T-helper 1 cell treated with Interleukin-12 subunit alpha and Interleukin-12 subunit beta and Interleukin-4 antibody, amounts not matched to agents 30 ng/mL and 1 ng/mL, for 36 hours (primary cell): ENCODE results near the gene PKNOX1. TPM values are rescaled to one million over a fixed set of nuclear protein-coding genes. Genes with fewer than 3 reads are reported as not detected.
"Not testable (repeated sequence)": the region's sequence is repeated elsewhere in the genome, so short reads cannot be mapped to it uniquely, and the experiment has no call there.

Source experiments
- intact Hi-C: fragments of 100-400 bp; cut with micrococcal nuclease; formaldehyde crosslinking; loops from one replicate; pipeline ENCODE4 v1.15.1; 2024
- total RNA-seq: library from RNA; stranded (reverse); gene quantifications from 2 replicates; pipeline ENCODE4 v1.2.3, GENCODE V29; 2022

The PKNOX1 gene
- total RNA-seq, 1 donor from 2014 or later = 32.0 TPM

DNA sequence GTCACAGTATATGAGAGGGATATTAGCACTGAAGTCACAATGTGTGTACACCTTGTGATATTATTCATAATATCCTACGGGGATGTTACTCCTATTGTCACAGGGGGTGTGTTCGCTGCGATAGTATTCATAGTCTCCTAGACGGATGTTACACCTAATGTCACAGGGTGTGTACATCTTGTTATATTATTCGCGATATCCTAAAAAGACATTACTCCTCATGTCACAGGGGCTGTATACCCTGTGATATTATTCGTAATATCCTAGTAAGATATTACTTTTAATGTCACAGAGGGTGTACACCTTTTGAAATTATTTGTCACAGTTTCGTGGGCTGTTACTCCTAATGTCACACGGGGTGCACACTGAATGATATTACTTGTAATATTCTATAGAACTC, 23.2 kb upstream of the PKNOX1 start:
- intact Hi-C loops = not testable (repeated sequence)

DNA sequence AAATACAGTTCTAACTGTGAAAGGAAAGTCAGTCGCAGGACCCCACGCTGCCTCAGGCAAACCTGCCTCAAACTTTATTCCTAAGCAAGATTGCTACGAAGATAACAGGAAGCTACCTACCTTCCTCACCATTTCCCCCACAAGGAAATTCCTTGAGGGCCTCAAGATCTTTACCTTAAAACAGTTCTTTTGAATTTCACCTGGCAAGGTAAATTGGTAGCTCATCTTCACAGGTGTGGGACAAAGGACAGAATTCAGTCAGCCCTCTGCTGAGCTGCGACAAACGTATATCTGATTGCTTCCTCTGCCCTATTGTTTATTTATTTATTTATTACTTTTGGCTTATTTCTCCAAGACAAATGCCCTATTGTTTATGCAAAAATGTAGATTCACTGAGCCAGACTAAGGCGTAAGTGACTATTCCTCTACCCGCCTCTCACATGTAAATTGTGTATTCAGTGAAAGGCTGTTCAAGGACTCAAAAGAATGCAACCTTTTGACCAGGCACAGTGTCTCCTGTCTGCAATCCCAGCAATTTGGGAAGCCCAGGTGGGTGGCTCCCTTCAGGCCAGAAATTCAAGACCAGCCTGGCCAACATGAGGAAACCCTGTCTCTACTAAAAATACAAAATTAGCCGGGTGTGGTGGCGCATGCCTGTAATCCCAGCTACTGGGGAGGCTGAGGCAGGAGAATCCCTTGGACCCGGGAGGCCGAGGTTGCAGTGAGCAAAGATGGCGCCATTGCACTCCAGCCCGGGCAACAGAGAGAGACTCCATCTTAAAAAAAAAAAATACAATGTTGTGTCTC, 17.3 kb upstream of the PKNOX1 start:
- intact Hi-C loops = loop anchor here (1.0 to 5.0 kb wide), 2 partner anchors 26 to 35 kb away; no protein-coding TSS in a partner anchor

DNA sequence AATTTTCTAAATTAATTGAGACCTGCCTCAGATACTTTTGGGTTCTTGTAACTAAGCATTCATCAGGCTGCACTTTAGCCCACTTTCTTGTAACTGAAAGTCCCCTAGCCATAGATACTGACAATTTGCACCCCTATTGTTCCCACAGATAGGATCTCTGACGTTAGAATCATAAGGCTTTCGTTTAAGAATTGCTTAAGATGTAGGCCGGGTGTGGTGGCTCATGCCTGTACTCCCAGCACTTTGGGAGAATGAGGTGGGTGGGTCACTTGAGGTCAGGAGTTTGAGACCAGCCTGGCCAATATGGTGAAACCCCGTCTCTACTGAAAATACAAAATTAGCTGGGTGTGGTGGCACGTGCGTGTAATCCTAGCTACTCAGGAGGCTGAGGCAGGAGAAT, 16.2 kb upstream of the PKNOX1 start:
- intact Hi-C loops = loop anchor here (5.0 kb wide), 1 partner anchor 36 kb away; no protein-coding TSS in a partner anchor

DNA sequence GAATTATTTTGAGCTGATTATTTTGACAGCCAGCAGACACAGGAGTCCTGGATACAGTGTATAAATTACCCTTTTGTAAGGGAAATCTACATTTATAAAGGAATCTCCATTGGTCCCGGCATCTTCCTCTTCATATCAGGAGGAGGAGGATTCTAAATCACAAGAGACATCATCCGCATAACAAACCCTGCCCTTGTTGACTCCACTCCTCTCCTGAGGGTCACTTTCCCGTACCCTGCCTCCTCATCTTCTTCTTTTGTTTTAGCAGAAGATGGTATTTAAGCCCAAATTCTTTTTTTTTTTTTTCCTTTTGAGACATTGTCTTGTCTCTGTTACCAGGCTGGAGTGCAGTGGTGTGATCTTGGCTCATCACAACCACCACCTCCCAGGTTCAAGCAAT, 14.6 kb upstream of the PKNOX1 start:
- intact Hi-C loops = loop anchor here (5.0 kb wide), 1 partner anchor 37 kb away; no protein-coding TSS in a partner anchor

DNA sequence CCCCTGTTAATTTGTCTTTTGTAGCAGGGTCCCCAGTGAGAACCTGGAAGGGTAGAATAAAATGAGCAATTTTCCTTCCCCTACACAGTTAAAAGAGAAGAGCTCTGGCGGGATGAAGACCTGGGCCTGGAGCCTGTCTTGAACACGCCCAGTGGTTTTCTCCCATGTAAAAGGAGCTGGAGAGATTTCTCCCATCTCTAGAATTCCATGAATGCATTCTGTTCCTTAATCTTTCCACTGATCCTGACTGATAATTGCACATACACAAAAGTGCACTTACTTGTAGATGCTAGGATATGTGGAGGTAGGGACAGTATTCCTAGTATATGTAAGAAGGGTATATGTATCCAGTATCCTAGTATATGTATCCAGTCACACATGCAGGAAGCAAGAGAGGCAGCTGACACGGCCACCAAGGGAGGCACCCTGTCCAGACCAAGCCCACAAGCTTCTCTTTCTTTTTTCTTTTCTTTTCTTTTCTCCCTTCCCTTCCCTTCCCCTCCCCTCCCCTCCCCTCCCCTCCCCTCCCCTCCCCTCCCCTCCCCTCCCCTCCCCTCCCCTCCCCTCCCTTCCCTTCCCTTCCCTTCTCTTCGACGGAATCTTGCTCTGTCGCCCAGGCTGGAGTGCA, 11.9 kb upstream of the PKNOX1 start:
- intact Hi-C loops = no loop called here

DNA sequence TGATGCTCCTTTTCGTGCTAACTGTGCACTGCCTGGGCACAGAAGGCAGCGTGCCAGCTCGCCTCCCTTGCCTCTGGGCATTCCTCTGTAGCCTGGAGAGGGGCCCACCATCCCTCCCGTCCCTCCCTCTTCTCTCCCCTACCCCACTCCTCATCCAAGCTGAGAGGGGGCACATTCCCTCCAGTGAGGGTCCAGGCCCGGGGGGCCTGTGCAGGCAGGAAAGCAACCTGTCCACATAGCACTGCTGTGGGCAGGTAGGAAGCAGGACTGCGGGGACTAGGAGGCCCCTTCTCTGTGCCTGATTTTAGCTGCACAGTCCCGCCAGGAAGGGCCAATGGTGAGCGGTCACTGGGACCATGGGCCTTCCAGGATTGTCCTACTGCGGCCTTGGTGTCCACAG, 10.3 kb upstream of the PKNOX1 start:
- intact Hi-C loops = no loop called here

DNA sequence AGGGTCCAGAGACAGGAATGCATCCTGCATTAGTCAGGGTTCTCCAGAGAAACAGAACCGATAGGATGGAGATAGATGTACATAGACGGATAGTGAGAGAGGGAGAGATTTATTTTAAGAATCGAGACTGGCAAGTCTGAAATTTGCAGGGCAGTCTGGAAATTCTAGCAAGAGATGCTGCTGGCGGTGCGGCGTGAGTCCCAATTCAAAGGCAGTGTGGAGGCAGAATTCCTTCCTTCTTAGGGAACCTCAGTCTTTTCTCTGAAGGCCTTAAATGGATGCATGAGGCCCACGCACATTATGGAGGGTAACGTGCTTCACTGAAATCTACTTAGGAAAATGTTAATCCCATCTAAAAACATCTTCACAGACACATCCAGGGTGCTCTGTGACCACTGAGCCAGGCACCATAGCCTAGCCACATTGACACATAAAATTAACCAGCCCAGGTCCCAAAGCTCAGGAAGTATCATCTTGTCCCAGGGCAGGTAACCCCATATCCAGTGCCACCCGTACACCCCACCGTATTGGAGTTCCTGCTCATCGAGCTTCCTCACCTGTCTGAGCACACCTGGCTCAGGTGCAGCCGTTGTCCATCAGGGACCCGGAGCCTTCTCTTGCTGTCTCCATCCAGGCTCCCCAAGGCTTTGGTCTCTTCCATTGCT, 9.7 kb upstream of the PKNOX1 start:
- intact Hi-C loops = no loop called here

DNA sequence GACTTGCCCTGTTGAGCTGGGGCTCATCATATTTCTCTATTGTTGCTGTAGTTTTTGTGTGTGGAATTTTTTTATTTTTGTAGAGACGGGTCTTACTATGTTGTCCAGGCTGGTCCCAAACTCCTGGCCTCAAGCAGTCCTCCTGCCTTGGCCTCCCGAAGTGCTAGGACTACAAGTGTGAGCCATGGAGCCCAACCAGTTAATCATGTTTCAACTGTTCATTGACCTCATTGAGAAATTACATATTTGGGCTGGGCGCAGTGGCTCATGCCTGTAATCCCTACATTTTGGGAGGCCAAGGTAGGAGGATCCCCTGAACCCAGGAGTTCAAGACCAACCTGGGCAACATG, 9.2 kb upstream of the PKNOX1 start:
- intact Hi-C loops = no loop called here

DNA sequence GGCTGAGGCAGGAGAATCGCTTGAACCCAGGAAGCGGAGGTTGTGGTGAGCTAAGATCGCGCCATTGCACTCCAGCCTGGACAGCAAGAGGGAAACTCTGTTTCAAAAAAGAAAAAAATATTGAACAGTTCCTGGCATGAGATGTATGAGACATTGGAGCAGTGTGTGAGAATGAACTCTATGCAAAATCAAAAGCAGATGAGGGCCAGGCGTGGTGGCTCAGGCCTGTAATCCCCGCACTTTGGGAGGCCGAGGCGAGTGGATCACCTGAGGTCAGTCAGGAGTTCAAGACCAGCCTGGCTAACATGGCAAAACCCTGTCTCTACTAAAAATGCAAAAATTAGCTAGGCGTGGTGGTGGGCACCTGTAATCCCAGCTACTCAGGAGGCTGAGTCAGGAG, 6.7 kb upstream of the PKNOX1 start:
- intact Hi-C loops = not testable (repeated sequence)

DNA sequence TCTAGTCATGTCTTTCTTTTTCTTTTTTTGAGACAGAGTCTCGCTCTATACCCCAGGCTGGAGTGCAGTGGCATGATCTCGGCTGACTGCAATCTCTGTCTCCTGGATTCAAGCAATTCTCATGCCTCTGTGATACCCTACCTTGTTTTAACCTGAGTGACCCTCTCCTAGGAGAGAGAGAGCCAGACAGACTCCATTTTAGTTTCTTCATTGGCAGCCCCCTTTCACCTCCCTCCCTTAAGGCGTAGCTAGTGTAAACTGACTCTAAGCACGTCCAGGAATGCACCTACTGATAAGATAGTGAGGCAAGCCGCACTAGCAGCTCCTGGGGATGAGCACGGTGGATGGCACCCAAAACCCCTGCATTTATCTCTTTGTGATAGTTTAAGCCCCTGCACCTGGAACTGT, 5.2 kb upstream of the PKNOX1 start:
- intact Hi-C loops = no loop called here

DNA sequence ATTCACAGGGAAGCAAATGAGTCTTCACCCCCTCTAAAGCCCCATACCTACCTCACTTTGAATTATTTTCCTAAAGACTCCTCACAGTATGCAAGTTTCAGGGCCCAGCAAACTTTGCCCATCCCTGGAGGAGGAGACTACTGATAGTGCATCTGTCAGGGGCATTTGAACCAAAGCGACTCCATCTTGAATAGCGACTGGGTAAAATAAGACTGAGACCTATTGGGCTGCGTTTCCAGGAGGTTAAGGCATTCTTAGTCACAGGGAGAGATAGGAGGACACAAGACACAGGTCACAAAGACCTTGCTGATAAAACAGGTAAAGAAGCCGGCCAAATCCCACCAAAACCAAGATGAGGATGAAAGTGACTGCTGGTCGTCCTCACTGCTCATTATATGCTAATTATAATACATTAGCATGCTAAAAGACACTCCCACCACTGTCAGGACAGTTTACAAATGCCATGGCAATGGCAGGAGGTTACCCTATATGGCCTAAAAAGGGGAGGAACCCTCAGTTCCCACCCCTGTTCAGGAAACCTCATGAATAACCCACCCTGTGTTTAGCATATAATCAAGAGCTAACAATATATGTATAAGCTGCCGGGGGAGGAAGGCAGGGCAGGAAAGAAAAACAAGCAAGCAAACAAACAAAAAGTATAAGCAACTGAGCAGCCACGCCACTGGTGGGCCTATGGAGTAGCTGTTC, 3.3 kb upstream of the PKNOX1 start:
- intact Hi-C loops = loop anchor here (5.0 to 10.0 kb wide), 7 partner anchors 286 to 1456 kb away; partner anchors contain the start of genes UBASH3A and ZBTB21

DNA sequence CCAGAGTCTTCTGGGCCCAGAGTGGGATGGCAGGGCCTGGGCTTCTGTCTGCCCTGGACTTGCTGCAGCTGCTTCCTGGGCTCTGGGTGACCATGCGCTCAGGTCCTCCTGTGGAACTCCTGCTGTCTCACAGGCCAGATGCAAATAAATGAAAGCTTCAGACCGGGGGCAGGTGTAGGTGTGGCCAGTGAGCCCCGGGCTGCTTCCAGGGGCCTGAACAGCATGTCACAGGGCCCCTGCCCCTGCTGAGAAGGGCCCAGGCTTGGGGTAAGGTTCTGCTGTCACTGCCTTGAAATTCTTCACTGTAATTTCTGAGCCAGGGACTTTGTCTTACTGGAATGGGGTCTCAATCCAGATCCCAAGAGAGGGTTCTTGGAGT, 2.5 kb upstream of the PKNOX1 start:
- intact Hi-C loops = loop anchor here (5.0 to 10.0 kb wide), 7 partner anchors 287 to 1455 kb away; partner anchors contain the start of genes UBASH3A and ZBTB21

DNA sequence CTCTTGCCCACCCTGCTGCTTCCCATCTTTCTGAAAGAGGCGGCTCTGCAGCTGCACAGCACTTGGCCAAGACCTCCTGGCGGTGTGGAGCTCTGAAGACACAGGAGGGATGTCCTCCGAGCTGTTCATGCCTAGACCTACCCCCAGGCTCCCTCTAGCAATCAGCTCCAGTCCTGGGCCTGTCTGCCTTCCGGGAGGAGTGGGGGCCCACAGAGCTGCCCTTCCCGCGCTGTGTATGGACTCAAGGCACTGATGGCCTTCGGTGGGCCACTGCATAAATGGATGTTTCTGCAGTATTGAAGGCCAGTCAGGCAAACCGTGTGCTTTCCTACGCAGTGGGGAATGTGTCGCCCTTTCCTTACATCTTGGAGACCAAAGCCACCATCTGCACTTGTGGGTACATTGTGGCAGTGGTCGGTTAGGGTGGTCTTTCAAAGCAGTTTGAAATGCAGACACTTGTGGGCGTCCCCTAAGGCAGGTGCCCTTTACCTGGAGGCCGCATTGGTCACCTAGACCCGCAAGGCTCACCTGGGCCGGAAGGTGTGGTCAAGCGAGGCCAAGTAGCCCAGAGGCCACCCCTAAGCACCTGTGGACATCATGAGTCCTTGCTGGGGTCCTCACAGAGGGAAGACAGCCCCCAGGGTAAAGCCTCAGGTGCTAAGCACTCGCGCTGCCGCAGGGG, 912 bp upstream of the PKNOX1 start:
- intact Hi-C loops = loop anchor here (5.0 to 10.0 kb wide), 7 partner anchors 289 to 1454 kb away; partner anchors contain the start of genes UBASH3A and ZBTB21

DNA sequence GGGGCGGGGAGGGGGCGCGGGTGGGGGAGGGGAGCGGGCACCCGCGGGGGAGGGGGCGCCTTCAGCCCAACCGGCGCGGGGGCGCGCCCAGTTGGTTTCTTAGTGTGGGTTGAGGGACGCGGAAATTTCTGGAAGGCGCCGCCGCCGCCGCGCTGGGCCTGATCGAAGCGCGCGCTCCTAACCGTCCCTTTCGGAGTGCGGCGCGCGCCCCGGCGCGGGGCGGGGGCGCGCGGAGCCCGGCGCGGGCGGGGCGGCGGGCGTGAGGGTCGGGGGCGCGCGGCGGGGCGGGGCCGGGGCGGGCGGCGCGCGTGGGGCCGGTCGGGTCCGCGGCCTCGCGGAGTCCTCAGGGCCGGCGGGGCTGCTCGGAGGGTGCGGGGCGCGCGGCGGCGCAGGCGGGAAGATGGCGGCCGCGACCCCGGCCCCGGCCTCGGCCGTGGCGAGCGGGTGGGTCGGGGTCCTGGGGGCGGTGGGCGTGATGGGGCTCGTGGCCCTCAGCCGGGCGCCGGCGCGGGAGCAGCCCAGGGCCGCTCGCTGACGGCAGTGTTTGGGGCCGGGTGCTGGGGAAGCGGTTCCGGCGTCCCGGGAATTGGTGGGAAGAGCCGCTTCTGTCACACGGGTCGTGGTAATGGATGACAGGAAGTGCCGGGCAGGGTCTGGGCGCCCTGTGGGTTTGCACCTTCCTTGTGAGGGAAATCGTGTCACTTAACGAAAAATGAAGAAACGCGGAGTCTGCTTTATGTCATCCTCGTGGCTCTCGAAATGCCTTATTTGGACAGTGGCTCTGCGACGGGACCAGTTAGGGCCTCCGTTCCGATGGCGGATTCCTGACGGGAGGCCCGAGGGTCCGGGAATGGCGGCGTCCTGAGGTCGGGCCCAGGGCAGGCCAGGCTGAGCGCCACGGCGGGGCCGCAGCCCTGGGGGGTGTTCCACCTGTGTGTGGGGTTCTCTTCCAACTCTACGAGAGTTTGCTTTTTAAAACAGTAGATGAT, 764 bp downstream of the PKNOX1 start:
- intact Hi-C loops = loop anchor here (1.0 to 10.0 kb wide), 14 partner anchors 47 to 1452 kb away; partner anchors contain the start of genes CSTB, NDUFV3, PDXK and RSPH1

DNA sequence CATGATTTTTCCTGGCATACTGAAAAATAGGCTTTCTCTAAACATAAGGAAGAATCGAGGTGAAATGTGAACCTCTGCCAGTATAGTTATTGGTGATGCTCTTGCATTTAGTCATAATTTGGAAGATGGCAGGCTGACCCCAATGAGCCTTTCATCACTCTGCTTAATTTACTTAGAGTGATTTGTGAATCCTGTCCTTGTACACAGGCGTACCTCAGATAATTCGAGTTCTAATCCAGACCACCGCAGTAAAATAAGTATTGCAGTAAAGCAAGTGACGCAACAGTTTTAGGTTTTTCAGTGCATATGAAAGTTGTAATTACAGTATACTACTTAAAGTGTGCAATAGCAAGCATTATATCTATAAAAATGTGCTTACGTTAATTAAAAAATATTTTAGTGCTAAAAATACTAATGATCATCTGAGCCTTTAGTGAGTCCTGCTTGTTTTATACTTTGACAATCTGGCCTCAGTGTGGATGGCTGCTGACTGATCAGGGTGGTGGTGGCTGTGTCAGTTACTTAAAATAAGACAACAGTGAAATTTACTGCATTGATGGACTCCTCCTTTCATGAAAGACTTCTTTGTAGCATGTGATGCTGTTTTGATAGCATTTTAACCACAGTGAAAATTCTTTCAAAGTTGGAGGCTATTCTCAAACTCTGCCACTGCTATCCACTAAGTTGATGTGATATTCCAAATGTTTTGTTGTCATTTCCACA, 1.7 kb downstream of the PKNOX1 start:
- intact Hi-C loops = loop anchor here (5.0 to 10.0 kb wide), 6 partner anchors 46 to 961 kb away; partner anchors contain the start of gene ZBTB21

DNA sequence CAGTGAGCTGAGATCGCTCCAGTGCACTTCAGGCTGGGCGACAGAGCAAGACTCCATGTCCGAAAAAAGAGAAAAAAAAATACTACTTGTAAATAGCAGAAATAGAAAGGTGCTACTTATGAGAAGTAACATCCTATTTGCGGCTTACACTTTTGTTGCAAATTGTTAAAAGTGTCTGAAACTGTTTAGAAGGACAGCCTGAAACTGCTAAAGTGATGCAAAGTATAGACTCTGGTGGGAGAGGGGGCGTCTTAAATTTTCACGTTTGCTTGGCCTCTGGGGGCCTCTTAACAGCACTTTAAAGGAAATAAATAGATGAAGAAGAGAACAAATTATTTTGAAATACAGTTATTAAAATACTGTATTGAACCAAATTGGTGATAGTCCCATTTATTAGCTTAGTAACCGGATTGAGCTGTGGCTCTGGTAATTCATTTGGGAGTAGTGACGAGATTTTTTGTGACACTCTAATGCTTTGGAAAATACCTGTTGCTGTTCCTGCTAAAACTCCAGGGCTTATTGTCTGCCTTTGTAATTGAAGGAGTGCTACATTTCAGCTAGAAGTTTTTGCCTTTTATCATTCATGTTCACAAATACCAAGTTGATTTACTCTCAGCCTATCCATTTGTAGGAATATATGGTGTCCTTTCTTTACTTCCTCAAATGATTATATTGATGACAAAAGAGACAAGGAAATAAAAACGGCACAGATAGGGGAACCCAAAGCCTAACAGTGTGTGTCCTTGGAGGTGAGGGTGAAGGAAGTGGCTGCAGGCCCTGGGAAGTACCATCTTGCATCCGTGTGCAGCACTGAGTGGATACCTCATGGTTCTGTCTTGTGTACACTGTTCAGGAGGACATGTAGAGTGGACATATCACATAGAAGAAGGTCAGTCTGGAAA, 6.2 kb downstream of the PKNOX1 start:
- intact Hi-C loops = no loop called here

DNA sequence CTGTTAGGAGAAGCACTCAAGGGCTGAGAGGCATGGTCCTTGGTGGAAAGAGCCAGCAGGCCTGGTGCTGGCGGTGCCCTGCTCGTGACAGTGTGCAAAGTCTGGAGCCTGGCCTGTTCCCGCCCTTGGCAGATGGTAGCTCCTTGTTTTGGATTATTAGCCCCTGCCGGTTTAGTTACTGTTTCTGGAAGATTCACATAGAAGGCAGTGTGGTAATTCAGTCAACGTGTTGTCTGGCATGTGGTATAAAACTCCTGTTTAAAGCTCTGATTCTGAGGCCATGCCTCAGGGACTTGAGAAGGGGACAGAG, 6.8 kb downstream of the PKNOX1 start:
- intact Hi-C loops = no loop called here

DNA sequence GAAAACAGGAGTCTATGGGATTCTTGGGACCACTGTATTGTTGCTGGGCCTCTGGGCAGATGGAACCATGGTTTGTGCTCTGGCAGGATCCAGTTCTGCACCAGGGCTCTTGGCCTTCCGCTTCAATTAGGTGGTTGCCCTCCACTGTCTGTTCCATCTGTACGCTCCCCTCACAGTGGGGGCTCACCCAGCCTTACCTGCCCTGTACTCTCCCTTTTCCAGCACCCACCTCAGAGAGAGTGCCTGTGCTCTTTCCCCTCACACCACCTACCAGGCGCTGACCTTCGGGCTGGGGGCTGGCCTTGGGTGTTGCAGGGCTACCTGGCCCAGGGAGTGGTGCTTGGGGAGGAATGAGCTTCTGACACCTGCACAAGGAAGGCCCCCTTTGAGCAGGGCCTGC, 7.5 kb downstream of the PKNOX1 start:
- intact Hi-C loops = no loop called here
